ENCODE data around the gene NR0B2. TPM values are rescaled to one million over a fixed set of nuclear protein-coding genes. Genes with fewer than 3 reads are reported as not detected.

Gene NR0B2
- total and polyA plus RNA-seq, 2 of the 13 experiments (the other 11 are each of a cell fraction or from before 2014, with no cell fraction given): 72.5 to 133 TPM

GRCh38 chr1:26890467-26890796 is 23.3 kb downstream of the NR0B2 start (continued):
- no peak for TF ChIP-seq ZNF10 (CRISPR knock-in tag; IDR thresholded peaks at IDR 0.05; ENCODE audit: borderline replicate concordance, low read depth)
- TF ChIP-seq CCDC6 (CRISPR knock-in tag; IDR thresholded peaks at IDR 0.05): no peak
- TF ChIP-seq TGIF2 (CRISPR knock-in tag; IDR thresholded peaks at IDR 0.05): no peak
- no peak for TF ChIP-seq ZNF788 (CRISPR knock-in tag; IDR thresholded peaks at IDR 0.05; ENCODE audit: borderline replicate concordance)
- TF ChIP-seq ZNF556 (CRISPR knock-in tag; IDR thresholded peaks at IDR 0.05; ENCODE audit: borderline replicate concordance): no peak
- TF ChIP-seq ZFX (CRISPR knock-in tag; IDR thresholded peaks at IDR 0.05; ENCODE audit: low read depth): no peak
- 0 out of 2 replicates have a peak, but pooled peaks have one; percentile 41 for TF ChIP-seq ZNF850 (CRISPR knock-in tag; conservative IDR thresholded peaks at IDR 0.05)
- no peak for TF ChIP-seq ZNF180 (CRISPR knock-in tag; IDR thresholded peaks at IDR 0.05; ENCODE audit: borderline replicate concordance, low read depth)
- 0 out of 2 replicates have a peak, but pooled peaks have one; percentile 1 for TF ChIP-seq ZNF414 (CRISPR knock-in tag; IDR thresholded peaks at IDR 0.05)
- no peak for TF ChIP-seq HNF4G (IDR thresholded peaks at IDR 0.05; ENCODE audit: borderline replicate concordance, low read depth, low read length)
- TF ChIP-seq HNF4G (CRISPR knock-in tag; IDR thresholded peaks at IDR 0.05; ENCODE audit: borderline replicate concordance, low read depth): no peak
- TF ChIP-seq TCF12 (IDR thresholded peaks at IDR 0.05): no peak
- no peak for TF ChIP-seq TCF12 (CRISPR knock-in tag; IDR thresholded peaks at IDR 0.05)
- TF ChIP-seq ZSCAN21 (CRISPR knock-in tag; IDR thresholded peaks at IDR 0.05; ENCODE audit: borderline replicate concordance): 0 out of 2 replicates have a peak, but pooled peaks have one; percentile 3
- 0 out of 2 replicates have a peak, but pooled peaks have one; percentile 6 for TF ChIP-seq NCOA1 (CRISPR knock-in tag; IDR thresholded peaks at IDR 0.05)
- no peak for TF ChIP-seq ZNF704 (CRISPR knock-in tag; IDR thresholded peaks at IDR 0.05; ENCODE audit: borderline replicate concordance)
- 0 out of 2 replicates have a peak, but pooled peaks have one; percentile 2 for TF ChIP-seq ZNF263 (CRISPR knock-in tag; IDR thresholded peaks at IDR 0.05)
- no peak for TF ChIP-seq IKZF1 (IDR thresholded peaks at IDR 0.05)

All from HepG2 (cell line).